ENCODE results near the gene CSF1. TPM values are rescaled to one million over a fixed set of nuclear protein-coding genes. Genes with fewer than 3 reads are reported as not detected.

The CSF1 gene
- total RNA-seq, 1 donor from 2014 or later: 53.4 TPM

GRCh38 chr1:109931911-109932636, 21.4 kb downstream of the CSF1 start:
- no peaks in the 10 kb centered on the region for H3K27me3 ChIP-seq (ENCODE audit: control insufficient read depth, insufficient read depth, low read length)

GRCh38 chr1:109932679-109933078, 22.0 kb downstream of the CSF1 start:
- no peaks in the 10 kb centered on the region for H3K27me3 ChIP-seq (ENCODE audit: control insufficient read depth, insufficient read depth, low read length)
- TF ChIP-seq CTCF (IDR thresholded peaks at IDR 0.05; ENCODE audit: insufficient read depth, low read length, poor library complexity, severe bottlenecking): no peak
- no peak overlapping the region for H3K4me3 ChIP-seq (ENCODE audit: low read depth, low read length)
- H3K36me3 ChIP-seq (ENCODE audit: control insufficient read depth, insufficient read depth, low read length): peaks cover under 1% of the 10 kb centered on the region
- DNase-seq (ENCODE audit: low read depth): no peak

More at GRCh38 chr1:109931911-109932636, 21.4 kb downstream of the CSF1 start:
- no peak for TF ChIP-seq CTCF (IDR thresholded peaks at IDR 0.05; ENCODE audit: insufficient read depth, low read length, poor library complexity, severe bottlenecking)
- no peak for DNase-seq (ENCODE audit: low read depth)
- peaks cover 2% of the 10 kb centered on the region for H3K36me3 ChIP-seq (ENCODE audit: control insufficient read depth, insufficient read depth, low read length)
- no peak overlapping the region for H3K4me3 ChIP-seq (ENCODE audit: low read depth, low read length)

GRCh38 chr1:109933856-109934711, 23.4 kb downstream of the CSF1 start:
- no peak for TF ChIP-seq CTCF (IDR thresholded peaks at IDR 0.05; ENCODE audit: insufficient read depth, low read length, poor library complexity, severe bottlenecking)
- peak; percentile 63 for DNase-seq (ENCODE audit: low read depth)
- H3K36me3 ChIP-seq (ENCODE audit: control insufficient read depth, insufficient read depth, low read length): no peaks in the 10 kb centered on the region
- no peaks in the 10 kb centered on the region for H3K27me3 ChIP-seq (ENCODE audit: control insufficient read depth, insufficient read depth, low read length)
- H3K4me3 ChIP-seq (ENCODE audit: low read depth, low read length): no peak overlapping the region

GRCh38 chr1:109935451-109935900, 24.8 kb downstream of the CSF1 start:
- no peak for TF ChIP-seq CTCF (IDR thresholded peaks at IDR 0.05; ENCODE audit: insufficient read depth, low read length, poor library complexity, severe bottlenecking)
- DNase-seq (ENCODE audit: low read depth): no peak

GRCh38 chr1:109937738-109938137, 27.1 kb downstream of the CSF1 start:
- DNase-seq (ENCODE audit: low read depth): no peak
- Histone ChIP-seq H3K36me3 (ENCODE audit: control insufficient read depth, insufficient read depth, low read length) (no peaks in the 10 kb centered on the region), H3K27me3 (ENCODE audit: control insufficient read depth, insufficient read depth, low read length) (no peaks in the 10 kb centered on the region), H3K4me3 (ENCODE audit: low read depth, low read length) (no peak overlapping the region)
- no peak for TF ChIP-seq CTCF (IDR thresholded peaks at IDR 0.05; ENCODE audit: insufficient read depth, low read length, poor library complexity, severe bottlenecking)

More at GRCh38 chr1:109935451-109935900, 24.8 kb downstream of the CSF1 start:
- Histone ChIP-seq H3K27me3 (ENCODE audit: control insufficient read depth, insufficient read depth, low read length) (no peaks in the 10 kb centered on the region), H3K36me3 (ENCODE audit: control insufficient read depth, insufficient read depth, low read length) (no peaks in the 10 kb centered on the region), H3K4me3 (ENCODE audit: low read depth, low read length) (no peak overlapping the region)

Measured in kidney epithelial cell (primary cell).